VCaP (cell line): ENCODE results near the gene FGF12.

ENCODE experiments used
- H3K27ac ChIP-seq: fragments of 450-650 bp; 2 replicates; pipeline ENCODE4 v1.5.1; 2017
- CTCF ChIP-seq: fragments of 450-650 bp; conservative IDR thresholded peaks from 2 replicates; pipeline ENCODE4 v1.5.1; 2017; ENCODE audit warnings: mild to moderate bottlenecking, moderate library complexity

FGF12 gene

GRCh38 chr3:192174283-192174682 lies 553.1 kb downstream of the FGF12 start:
- no peak for TF ChIP-seq CTCF
- no peak overlapping the region for H3K27ac ChIP-seq

- no peak for TF ChIP-seq CTCF
- H3K27ac ChIP-seq = peak overlapping the region; percentile 42
Measured at GRCh38 chr3:192171213-192171612, 556.1 kb downstream of the FGF12 start.

GRCh38 chr3:192170659-192171058 lies 556.7 kb downstream of the FGF12 start:
- peak overlapping the region; percentile 42; the same call in 1 of the 2 replicates for H3K27ac ChIP-seq
- no peak for TF ChIP-seq CTCF

- TF ChIP-seq CTCF = no peak
- no peak overlapping the region for H3K27ac ChIP-seq
Measured at GRCh38 chr3:192170031-192170430, 557.3 kb downstream of the FGF12 start.

GRCh38 chr3:192169332-192169915 lies 557.9 kb downstream of the FGF12 start:
- no peak for TF ChIP-seq CTCF
- no peak overlapping the region for H3K27ac ChIP-seq

GRCh38 chr3:192168202-192168601 lies 559.1 kb downstream of the FGF12 start:
- H3K27ac ChIP-seq = no peak overlapping the region
- TF ChIP-seq CTCF = no peak

- no peak for TF ChIP-seq CTCF
- no peak overlapping the region for H3K27ac ChIP-seq
Measured at GRCh38 chr3:192165552-192165951, 561.8 kb downstream of the FGF12 start.
